Gastroesophageal sphincter (tissue), 3 donors: Measurements from ENCODE around the gene APOL2.

Experiments
- CTCF ChIP-seq, 4 experiments: fragments of 200-600 bp in 2 of 4; fragments of 450-650 bp in 2 of 4; sonication (generic) in 1 of 4; IDR thresholded peaks; one replicate each; pipeline ENCODE4 v1.5.1; 2017 to 2019; ENCODE audit warnings: antibody characterized with exemption in 4 of 4, mild to moderate bottlenecking in 2 of 4, moderate library complexity in 2 of 4
- POLR2A ChIP-seq, 2 donors: fragments of 450-650 bp; IDR thresholded peaks; one replicate each; pipeline ENCODE4 v1.6.1; 2017; ENCODE audit warnings: antibody characterized with exemption in 2 of 2, mild to moderate bottlenecking in 2 of 2, moderate library complexity in 1 of 2
- POLR2AphosphoS5 ChIP-seq: sonication (generic); formaldehyde crosslinking; IDR thresholded peaks from one replicate; pipeline ENCODE4 v1.6.1; 2017; ENCODE audit warnings: antibody characterized with exemption

DNA sequence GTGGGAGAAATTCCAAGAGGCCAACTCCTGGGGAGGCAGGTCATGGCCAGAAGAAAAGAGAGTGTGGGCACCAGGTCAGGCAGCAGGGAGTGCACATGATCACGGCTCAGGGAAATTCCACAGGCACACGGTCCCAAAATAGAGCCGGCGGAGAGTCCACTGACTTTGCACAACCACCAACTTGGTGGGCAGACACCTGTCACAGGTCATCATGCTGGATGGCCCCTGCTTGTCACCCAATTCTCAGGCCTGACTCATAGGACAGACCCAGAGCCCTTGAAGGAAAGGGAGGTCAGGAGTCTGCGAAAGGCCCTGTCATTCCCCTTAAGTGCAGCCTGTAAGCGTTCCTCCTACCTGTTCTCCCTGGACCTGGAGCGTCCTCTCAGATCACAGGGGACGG lies 15.8 kb downstream of the APOL2 start:
- TF ChIP-seq CTCF (IDR thresholded peaks at IDR 0.05) = no peak
- TF ChIP-seq POLR2A (IDR thresholded peaks at IDR 0.05) = no peak
- no peak for TF ChIP-seq POLR2AphosphoS5
